HG03159 (cell line): ENCODE data around the gene CDC42BPB.
A peak's percentile ranks its signal among the peaks of the same experiment; 100 is the strongest.
"Not testable (repeated sequence)": the region's sequence is repeated elsewhere in the genome, so short reads cannot be mapped to it uniquely, and the experiment has no call there.

Experiments
- ATAC-seq: cut with Tn5 transposase; IDR thresholded peaks from one replicate; pipeline ENCODE4 v1.9.1; 2021; ENCODE audit warnings: mild to moderate bottlenecking, moderate library complexity; ENCODE audit not compliant: unreplicated experiment

CDC42BPB gene

GRCh38 chr14:102930753-102931579 is 126.4 kb downstream of the CDC42BPB start:
- no peak for ATAC-seq

- no peak for ATAC-seq
Measured at GRCh38 chr14:102930138-102930752, 127.1 kb downstream of the CDC42BPB start.

GRCh38 chr14:102929241-102930137 is 127.9 kb downstream of the CDC42BPB start:
- ATAC-seq = no peak

GRCh38 chr14:102928412-102929240 is 128.7 kb downstream of the CDC42BPB start:
- peak; percentile 70 for ATAC-seq

- ATAC-seq = peak; percentile 18
Measured at GRCh38 chr14:102927878-102928411, 129.4 kb downstream of the CDC42BPB start.

- no peak for ATAC-seq
Measured at GRCh38 chr14:102927346-102927877, 129.9 kb downstream of the CDC42BPB start.

GRCh38 chr14:102926840-102927239 is 130.5 kb downstream of the CDC42BPB start:
- ATAC-seq = not testable (repeated sequence)

GRCh38 chr14:102926104-102926503 is 131.2 kb downstream of the CDC42BPB start:
- no peak for ATAC-seq

- ATAC-seq = no peak
Measured at GRCh38 chr14:102925646-102926045, 131.7 kb downstream of the CDC42BPB start.

GRCh38 chr14:102924632-102925588 is 132.4 kb downstream of the CDC42BPB start:
- ATAC-seq = no peak

- ATAC-seq = no peak
Measured at GRCh38 chr14:102923925-102924486, 133.3 kb downstream of the CDC42BPB start.

GRCh38 chr14:102923201-102923924 is 134.0 kb downstream of the CDC42BPB start:
- no peak for ATAC-seq

GRCh38 chr14:102922490-102923200 is 134.7 kb downstream of the CDC42BPB start, which contains the start of gene AMN:
AMN (plus strand) TSS chr14:102922663; CDS start chr14:102922689, 26 bp downstream.
- no peak for ATAC-seq

GRCh38 chr14:102920998-102921304 is 136.4 kb downstream of the CDC42BPB start:
- ATAC-seq = no peak

GRCh38 chr14:102920273-102920997 is 136.9 kb downstream of the CDC42BPB start:
- no peak for ATAC-seq

- ATAC-seq = no peak
Measured at GRCh38 chr14:102918438-102918837, 138.9 kb downstream of the CDC42BPB start.
